ENCODE data around the gene ATP7A.

The ATP7A gene

DNA sequence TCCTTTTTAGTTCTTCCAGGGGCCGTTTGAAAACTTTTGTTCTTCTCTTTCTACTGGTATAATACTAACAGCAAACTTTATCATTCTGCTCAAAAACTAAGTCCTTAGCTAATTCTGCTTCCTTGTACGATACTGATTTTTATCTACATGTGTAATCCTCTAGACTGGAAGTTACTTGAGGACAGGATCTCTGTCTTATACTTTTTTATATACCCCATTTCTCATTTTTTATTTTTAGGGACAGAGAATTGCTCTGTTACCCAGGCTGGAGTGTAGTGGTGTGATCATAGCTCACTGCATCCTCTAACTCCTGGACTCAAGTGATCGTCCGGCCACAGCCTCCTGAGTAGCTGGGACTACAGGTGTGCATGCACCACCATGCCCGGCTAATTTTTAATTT is 9.0 kb upstream of the ATP7A start:
- no peak for ATAC-seq

More for the DNA sequence above, 9.0 kb upstream of the ATP7A start:
- TF ChIP-seq PATZ1 (CRISPR knock-in tag; IDR thresholded peaks at IDR 0.05; ENCODE audit: borderline replicate concordance) = no peak
- TF ChIP-seq ZNF8 (CRISPR knock-in tag; IDR thresholded peaks at IDR 0.05) = no peak
- TF ChIP-seq PPARA (CRISPR knock-in tag; IDR thresholded peaks at IDR 0.05; ENCODE audit: borderline replicate concordance) = no peak
- TF ChIP-seq BACH2 (CRISPR knock-in tag; IDR thresholded peaks at IDR 0.05; ENCODE audit: borderline replicate concordance) = no peak
- no peak for TF ChIP-seq ESRRG (CRISPR knock-in tag; IDR thresholded peaks at IDR 0.05)
- no peak for TF ChIP-seq ZFP30 (CRISPR knock-in tag; IDR thresholded peaks at IDR 0.05)
- TF ChIP-seq CSRNP3 (CRISPR knock-in tag; IDR thresholded peaks at IDR 0.05) = no peak
- no peak for TF ChIP-seq SNAI2 (CRISPR knock-in tag; IDR thresholded peaks at IDR 0.05)
- no peak for TF ChIP-seq POU6F1 (CRISPR knock-in tag; IDR thresholded peaks at IDR 0.05; ENCODE audit: borderline replicate concordance, low read depth)
- TF ChIP-seq ARNTL (CRISPR knock-in tag; IDR thresholded peaks at IDR 0.05; ENCODE audit: borderline replicate concordance, low read depth) = no peak
- no peak for TF ChIP-seq RARB (CRISPR knock-in tag; IDR thresholded peaks at IDR 0.05)
- no peak for TF ChIP-seq ISL1 (CRISPR knock-in tag; IDR thresholded peaks at IDR 0.05)
- TF ChIP-seq ZNF70 (CRISPR knock-in tag; IDR thresholded peaks at IDR 0.05) = no peak
- TF ChIP-seq OSR1 (CRISPR knock-in tag; IDR thresholded peaks at IDR 0.05) = no peak
- TF ChIP-seq TCF4 (CRISPR knock-in tag; IDR thresholded peaks at IDR 0.05; ENCODE audit: borderline replicate concordance) = no peak
- TF ChIP-seq CREB5 (CRISPR knock-in tag; IDR thresholded peaks at IDR 0.05; ENCODE audit: low read depth) = no peak
- no peak for TF ChIP-seq TSHZ2 (CRISPR knock-in tag; IDR thresholded peaks at IDR 0.05)
- no peak for TF ChIP-seq TOX (CRISPR knock-in tag; IDR thresholded peaks at IDR 0.05; ENCODE audit: borderline replicate concordance)
- no peak for TF ChIP-seq ZNF565 (CRISPR knock-in tag; conservative IDR thresholded peaks at IDR 0.05; ENCODE audit: low read depth)
- TF ChIP-seq GLIS3 (CRISPR knock-in tag; IDR thresholded peaks at IDR 0.05) = no peak
